Effector CD8-positive, alpha-beta T cell (primary cell): ENCODE data around the gene MAP1B.

ENCODE experiments used
- DNase-seq: peaks from one replicate; lab custom pipeline; 2025; lab: John Stamatoyannopoulos, UW

MAP1B gene

DNA sequence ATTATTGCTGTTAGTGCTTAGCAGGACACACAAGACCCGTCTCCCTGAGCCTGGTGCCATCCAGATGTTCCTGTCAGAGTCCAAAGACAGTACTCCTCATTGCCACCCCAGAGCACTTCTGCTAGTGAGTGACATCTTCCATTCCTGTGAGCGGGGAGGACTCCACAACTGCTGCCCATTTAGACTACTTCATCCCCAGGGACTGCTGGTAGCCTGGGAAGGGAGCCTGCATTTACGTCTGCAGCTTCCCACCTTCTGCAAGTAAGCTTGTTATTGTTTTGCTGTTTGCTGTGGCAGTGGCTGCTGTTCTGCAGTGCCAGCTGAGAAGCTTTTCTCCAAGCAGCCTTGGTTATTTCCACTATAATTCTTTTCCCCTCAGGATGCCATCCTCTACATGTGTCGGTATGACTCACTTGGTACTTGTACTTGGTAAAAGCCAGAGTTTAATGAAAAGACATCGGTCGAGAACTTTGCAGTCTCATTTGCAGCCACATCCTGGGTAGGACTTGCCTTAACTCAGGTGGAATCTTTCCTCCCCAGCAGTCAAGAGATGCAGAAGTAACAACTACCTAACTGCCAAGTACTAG is 10.6 kb upstream of the MAP1B start:
- no peak for DNase-seq

DNA sequence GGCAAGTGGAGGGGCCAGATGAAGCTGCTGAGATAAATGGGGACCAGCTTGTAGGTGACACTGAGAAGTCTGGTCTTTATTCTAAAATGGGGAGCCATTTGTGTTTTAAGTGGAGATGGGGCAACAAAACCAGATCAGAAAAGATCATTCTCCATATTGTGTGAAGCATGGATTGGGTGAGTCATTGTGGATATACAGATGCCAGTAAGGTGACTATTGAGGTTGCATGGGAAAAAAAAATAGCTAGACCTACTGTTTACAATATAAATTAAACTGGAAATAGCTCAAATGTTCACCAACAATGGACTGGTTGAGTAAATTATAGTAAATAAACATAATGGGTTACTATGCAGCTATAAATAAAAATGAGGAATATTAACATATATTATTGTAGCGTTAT is 5.4 kb upstream of the MAP1B start:
- DNase-seq, result no peak

DNA sequence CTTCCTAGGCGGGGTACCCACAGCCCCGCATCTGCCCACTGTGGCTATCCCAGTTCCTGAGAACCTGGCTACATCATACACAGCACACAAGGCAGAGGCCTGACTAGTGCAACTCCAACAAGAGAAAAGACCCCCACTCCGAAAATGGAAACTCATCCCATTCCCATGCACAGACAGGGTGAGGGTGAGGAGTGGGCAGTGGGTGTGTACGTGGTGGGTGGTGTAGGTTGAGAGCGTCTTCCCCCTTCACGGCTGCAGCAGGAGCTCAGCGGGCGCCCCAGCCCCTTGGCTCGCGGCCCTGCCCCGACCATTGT is 501 bp upstream of the MAP1B start:
- DNase-seq, result no peak

DNA sequence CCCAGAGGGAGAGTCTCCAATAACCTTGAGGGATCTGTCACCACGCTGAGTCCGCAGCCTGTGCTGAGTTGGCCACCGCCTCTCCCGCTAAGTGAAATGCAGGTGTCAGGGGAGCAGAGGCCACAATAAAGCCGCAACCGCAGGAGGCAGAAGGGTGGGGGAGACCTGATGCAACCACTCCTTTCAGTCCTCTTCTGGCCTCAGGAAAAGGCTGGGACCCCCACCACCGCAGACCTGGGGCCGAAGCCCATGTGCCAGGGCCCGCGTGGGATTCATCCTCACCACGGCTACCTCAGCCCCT is 576 bp downstream of the MAP1B start:
- no peak for DNase-seq

DNA sequence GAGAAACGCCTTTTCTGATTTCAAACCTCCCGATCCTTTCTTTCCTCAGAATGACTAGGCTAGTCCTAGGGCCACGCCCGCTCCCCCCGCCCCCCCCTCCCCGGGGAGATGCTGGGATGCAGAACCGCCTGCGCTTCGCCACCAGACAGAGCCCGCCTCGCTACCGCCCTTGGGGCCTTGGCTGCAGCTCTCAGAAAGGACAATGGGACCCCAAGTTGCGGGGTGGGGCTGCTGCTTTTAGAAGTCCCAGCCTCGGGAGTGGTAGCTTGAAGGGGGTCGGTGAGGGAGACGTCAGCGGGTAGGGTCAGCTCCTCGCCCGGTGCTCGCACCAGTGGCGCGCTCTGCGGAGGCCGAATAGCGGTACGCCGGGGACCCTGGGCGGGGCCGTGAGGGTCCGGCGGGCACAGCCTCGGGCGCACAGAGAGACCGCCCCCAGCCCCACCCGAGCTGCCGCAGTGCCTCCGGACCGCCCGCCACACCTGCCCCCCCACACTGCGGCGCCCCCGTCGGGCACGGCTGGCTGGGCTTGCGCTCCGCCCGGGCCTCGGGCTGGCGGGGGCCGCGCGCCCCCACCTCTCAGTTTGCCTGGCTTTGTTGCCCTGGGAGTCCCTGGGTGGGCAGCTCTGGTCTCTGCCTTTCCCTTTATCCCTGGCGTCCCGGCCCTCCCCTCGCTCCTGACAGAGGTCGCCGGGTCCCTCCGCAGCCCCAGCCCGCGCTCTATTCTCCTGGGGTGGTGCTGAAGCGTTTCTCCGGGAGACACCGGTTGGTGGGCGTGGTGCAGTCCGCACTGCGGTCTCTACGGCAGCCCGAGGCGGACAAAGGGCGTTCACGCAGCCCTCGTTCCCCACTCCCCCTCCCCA is 1.2 kb downstream of the MAP1B start:
- DNase-seq, result no peak

DNA sequence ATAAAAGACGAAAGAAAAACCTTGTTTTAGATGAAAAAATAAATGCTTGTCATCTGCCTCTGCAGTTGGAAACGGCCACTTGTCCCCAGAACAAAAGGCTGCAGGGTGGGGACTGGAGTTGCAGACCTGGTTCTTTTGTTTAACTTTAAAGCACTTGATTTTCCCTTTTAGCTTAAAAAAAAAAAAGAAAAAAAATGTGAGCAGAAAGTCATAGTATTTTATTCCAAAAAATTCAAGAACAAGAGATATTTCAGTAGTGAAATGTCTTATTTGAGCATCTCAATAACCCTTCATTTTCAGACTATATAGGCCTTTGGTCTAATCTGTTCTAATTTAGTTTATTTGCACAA is 1.8 kb downstream of the MAP1B start:
- DNase-seq, result no peak

DNA sequence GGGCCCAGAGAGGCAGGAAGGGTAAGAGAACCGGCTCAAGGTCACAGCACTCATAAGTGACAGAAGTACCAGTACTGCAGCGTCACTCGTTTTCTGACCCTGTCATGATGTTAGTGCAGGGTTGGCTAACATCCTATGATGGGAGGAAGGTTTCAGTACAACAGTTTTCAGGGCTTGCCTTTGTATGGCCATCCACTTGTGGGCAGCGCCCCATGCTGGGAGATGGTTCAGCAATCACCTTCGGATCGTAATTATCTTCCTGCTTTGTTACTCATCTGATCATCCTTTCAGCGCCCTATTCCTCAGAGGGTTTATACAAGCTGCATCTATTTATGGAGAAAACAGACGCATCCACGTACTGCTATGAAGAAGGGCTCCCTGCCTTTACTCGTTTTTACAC is 2.4 kb downstream of the MAP1B start:
- no peak for DNase-seq

DNA sequence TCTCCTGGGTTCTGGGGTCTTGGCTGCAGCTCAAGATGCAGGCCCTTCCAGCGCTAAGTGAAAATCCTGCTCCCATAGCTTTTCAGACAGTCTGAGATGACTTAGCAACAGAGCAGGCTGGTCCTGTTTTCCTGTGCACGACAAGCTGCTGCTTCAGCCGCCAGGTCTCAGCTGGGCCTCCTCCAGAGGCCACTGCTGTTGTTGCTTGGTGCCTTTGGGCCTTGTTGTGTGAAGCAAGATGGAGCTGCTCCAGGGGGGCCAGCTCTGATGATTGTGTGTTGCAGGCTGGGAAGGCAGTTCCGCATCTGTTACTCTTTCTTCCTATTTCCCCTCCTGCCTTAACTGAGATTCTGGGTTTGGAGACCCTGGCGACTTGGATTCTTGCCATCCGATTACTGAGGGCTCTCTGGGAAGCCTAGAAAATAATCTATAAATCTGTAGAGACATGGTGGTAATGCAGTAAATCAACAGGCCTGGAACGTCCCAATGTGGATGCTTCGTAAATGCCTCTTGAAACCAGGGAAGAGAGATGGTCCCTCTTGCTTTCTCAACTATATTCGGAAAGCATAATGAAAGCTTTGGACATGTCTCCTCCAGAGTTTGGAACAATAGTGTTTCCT is 3.2 kb downstream of the MAP1B start:
- no peak for DNase-seq

DNA sequence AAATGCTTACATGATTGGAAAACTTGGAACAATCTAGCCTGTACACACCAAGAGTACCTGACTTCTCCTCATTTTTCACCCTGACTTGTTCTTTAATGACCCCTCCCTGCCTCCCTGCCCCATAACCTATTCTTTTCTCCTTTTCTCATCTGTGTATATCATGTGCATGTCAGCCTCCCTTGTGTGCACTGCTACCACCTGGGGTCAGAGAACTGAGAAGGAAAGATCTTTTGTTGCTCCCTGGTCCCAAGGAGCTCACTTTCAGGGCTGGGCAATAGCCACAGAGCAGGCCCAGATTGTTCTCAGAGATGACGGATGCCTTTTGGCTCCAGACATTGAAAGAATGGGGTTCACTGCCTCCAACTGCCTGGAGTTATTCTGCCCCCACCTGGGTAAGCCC is 5.1 kb downstream of the MAP1B start:
- no peak for DNase-seq

DNA sequence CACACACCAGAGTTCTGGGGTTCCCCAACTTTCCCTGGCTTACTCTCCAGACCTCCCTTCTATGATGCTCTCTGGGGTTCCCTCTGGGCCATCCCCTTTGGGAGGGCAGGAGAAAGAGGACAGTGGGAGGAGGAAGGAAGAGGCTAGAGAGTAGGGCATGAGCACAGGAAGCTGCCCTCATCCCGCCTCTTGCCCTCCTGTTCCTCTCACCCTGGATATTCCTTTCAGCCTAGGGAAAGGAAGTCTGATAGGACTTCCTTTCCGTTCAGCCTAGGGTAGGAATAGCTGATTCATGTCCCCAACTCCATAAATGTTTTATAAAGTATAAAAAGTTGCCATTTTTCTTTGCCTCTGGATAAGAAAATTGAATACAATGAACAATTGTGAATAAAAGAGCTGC is 7.4 kb downstream of the MAP1B start:
- DNase-seq, result no peak

DNA sequence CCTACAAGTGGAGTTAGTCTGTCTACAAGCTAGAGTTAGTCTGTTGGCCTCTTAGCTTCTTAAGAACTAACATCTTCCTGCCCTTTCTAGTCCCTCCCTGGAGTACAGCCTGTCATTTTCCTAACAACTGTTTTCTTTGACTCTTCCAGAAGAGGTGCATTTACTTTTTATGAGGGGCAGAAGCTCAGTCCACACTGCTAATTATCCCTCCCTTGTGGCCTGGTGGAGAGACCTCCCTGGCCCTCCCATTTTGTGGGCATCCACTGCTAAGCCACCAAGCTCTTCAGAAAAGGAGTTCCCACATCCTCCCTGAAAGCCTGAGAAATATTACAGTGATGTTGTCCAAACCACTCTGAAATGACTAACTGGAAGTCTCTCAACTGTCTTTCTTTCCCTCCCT is 8.0 kb downstream of the MAP1B start:
- DNase-seq, result no peak

DNA sequence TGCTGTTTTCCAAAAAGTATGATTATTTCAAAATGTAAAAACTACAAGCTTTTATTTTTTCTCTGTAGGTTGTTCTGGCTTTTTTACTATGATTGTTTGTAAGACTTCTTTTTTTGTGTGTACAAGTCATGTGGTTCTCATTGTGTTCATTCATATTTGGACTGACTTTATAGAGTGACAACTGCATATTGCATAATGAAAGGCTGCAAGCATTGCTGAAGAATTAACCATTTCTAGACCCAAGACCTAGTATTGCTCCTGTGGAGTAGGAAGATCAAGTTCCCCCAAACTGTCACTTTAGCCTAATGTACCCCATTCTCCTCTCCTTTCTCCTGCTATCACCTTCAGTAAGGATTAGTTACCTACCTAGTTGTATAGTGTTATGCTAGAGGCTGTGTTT is 10.0 kb downstream of the MAP1B start:
- no peak for DNase-seq

DNA sequence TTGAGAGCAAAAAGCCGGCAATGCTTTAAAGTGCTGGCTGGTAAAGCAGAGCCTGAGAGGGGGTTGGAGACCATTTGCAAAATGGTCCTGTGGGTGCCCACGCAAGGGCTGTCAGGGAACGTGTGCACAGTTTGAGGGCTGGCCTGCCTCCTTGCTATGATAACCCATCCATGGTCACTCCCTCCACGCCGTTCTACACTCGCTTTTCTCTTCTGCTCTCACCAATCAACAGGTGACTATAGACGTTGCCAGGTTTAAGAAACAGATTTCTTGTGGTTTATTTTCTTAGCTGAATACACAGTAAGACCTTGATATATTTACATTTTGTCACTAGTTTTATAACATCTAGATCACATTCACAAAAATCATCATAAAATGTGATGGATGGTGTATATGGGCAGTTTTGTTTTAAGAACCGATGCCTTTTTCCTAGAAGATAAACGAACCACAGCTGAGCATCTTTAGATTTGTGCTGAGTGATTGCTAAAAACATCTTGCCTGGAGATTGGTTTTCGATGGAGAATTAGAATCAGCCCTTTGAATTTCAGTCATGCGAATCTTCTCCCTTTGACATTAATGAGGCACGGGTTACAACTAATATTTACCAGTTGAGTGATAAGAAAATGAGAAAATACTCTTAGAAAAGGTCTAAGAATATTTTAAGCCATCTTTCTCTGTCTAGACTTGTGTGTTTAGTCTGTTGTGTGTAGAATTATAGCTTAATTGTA is 13.9 kb downstream of the MAP1B start:
- no peak for DNase-seq

DNA sequence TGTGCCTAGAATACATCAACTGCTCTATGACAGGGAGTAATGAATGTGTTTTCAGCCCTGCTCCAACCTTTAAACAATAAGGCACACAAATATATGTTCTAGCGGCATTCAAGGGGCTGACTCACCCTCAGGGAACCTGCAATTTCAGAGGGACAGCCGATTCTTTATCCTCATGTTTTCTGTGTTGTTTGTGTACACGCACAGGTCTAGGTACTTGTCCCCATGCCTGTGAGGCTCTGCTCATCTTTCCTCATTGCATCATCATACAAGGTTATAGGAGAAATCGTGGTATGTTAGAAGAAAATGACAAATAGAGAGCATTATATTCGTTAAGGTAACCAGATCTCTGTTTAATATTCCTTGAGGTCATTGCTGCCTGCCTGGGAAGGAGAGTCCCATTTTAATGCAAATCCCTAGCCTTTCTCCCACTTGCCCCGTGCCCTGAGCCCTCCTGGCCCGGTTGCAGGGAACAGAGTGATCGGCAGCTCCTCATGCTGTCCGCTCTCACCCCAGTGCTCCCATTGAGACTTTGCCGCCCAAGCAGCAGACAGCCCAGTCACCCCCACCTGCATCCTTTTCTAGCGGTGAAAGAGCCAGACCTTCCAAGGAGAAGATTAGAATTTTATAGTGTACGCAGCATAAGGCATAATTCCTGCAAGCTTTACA is 14.6 kb downstream of the MAP1B start:
- DNase-seq, result no peak

DNA sequence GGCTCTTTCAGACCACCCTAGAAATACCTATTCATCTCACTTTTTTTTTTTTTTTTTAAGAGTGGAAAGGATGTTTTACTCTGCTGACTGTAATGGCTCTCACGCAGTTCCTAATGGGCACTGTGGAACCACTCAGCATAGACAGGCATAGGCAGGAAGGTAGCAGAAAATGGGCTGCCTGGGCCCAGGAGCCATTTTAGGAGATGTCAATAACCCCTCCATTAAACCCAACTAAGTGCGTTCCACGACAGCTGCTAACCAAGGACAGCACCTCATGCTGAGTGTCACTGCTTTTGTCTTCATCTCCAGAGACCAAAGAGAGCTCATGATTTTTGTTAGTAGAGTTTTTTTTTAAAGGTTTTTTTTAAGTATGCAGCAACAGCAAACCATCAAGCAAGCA is 15.3 kb downstream of the MAP1B start:
- DNase-seq, result no peak

DNA sequence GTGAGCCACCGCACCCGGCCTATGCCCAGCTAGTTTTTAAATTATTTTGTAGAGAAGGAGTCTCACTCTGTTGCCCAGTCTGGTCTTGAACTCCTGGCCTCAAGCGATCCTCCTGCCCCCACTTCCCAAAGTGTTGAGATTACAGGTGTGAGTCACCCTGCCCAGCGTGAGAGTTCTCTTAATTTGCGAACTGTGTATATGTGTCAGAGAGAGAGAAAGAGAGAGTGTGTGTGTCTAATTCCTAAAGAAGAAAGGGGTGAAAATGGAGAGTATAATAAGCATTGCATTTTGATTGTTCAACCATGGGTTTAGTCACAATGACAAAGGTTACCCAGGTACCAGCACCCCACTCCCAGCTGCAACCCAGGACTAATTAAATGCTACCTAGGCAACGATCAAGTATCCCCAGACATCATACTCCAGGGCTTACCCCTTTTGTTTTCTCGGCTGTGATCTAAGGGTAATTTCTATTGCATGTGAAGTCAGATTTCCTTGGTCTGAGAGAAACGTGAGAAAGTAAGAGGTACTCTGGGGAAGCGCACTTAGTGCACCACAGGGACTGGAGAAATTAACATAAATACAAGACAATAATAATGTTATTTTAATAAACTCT is 16.6 kb downstream of the MAP1B start:
- DNase-seq, result no peak

DNA sequence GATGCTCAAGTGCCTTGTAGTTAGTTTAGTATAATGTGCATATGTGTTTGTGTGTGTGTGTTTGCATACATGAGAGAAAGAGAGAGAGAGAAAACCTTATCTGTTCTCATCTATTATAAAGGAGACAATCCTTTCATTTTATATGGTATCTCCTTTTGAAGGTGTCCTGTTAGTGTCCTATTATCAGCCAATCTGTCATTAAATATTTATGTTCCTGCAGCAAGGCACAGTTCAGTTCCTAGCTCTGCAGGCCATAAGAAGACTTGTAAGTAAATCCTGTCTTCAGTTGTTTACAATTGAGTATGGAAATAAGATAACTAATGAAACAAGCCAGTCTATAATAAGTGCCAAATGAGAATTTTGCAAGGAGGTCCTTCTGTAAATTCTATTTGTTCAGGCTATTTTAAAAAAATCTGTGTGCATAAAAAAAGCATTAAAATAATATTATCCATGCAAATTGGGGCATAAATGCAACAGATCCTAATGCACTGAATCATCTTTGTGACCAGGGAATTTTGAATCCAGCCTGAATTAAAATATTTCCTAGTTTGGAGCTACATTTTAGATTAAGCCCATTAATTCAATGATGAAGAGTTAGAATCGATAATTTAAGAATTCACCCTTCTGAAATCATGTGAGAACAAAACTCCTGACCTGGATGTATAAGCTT is 18.1 kb downstream of the MAP1B start:
- DNase-seq, result no peak

DNA sequence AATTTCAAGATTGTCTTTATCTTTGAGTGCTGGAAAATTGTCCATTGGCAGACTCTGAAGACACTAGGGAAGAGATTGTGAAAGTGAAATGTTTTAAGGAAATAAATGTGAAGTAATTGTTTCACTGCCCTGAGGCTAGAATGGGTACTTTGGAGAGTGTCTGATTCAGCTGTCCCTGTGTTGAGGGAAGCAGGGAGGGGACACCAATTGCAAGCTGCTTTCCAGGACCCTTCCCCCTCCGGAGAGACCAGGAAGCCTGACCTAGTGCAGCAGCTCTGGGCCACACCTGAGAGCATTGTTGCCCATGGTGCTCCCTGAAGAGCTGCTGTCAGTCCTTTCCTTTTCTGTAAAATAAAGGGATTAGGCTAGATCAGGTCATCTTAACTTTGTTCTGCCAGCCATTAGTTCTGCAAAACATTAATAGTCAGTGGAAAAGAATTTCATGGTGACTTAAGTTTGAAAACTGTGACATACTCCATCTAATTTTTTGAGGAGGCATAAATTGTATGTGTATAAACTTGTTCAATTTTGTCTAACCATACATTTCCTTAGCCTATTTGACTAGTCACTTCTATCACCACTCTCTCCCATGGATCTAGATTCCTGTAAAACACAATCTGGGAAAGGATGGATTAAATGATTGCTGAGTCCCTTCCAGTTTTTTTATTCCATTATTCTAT is 18.8 kb downstream of the MAP1B start:
- DNase-seq, result no peak

DNA sequence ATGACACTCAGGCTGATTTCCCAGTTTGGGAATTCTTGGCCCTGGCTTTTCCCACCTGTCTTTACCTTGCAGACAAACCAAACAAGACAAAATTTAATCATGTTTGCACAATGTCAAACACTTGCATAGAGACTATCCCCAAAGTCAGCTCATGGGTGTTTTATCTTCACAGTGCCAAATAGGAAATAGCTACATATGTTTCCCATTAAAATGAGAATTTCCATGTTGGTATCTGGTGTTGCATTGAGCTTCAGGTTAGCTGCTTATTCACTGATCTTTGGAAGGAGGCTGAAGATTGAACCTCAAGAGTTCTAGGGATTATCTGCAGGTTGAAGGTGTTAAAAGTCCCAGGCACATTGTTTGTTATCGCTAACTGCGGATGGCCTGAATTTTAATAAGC is 19.5 kb downstream of the MAP1B start:
- DNase-seq, result no peak

DNA sequence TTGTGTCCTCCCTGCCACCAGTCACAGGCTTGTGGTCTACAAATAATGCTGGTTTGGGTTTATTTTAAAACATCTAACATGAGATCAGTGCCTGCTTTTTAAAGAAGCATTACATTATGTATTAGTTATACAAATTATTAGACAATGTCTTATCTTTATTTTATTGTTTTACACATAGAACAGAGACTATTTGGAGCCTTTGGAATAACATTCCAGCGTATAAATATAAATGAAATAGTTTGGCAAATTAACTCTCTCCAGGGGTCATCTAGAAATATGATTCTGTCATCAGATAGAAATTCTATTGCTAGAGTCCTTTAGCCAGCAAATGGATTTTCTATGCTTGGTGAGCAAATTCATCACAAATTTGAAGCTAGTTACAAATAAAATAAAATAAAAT is 22.4 kb downstream of the MAP1B start:
- DNase-seq, result no peak

DNA sequence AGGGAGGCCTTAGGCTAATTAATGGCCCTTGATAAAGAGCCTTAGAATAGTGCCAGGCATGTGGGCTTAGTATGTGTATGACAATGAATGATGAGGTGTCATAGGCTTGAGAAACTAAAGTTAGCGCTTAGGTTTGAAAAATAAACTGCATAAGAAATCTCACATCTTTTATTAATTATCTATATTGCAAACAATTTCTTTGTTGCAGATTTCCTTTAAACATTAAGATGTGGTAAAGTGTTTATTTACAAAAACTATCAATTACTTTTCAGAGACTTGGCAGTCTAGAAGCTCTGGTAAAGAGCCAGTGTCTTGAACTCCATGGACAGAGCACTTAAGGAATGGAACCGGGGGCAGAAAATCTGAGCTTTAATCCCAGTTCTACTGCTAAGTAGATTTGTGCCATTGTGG is 23.1 kb downstream of the MAP1B start:
- DNase-seq, result no peak
